Measurements from ENCODE around the gene SLC23A1.
"Not testable (repeated sequence)": the region's sequence is repeated elsewhere in the genome, so short reads cannot be mapped to it uniquely, and the experiment has no call there.

SLC23A1 gene

DNA sequence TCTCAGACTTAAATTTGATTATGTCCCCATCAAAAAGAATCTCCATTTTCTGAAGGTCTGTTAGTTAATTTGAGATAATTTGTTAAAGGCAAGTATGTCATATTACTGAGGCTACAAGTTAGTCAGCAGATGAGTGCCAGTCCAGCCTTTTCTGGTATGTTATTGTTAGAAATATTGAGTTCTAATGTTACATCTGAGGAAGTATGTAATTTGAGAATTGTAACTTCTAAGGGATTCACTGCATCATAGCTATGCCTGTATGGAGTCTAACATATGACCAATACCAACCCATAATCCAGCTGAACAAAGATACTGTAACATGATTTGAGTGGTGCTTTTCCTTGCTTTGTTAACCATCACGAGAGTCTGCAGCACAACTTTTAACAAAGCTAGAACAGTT is 13.9 kb downstream of the SLC23A1 start:
- no peak for DNase-seq (ENCODE audit: low read depth)

DNA sequence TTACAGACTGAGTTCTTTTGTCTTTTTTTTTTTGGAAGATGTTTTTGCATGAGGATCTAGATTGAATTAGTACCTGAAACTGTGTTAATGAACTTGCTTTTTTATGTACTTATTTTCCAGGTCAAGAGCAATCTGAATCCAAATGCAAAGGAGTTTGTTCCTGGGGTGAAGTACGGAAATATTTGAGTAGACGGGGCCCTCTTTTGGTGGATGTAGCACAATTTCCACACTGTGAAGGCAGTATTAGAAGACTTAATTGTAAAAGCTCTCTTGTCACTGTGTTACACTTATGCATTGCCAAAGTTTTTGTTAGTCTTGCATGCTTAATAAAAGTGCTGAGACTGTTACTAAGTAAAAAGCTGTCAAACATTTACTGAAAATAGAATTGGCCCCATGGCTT is 14.5 kb downstream of the SLC23A1 start:
- no peak for DNase-seq (ENCODE audit: low read depth)

DNA sequence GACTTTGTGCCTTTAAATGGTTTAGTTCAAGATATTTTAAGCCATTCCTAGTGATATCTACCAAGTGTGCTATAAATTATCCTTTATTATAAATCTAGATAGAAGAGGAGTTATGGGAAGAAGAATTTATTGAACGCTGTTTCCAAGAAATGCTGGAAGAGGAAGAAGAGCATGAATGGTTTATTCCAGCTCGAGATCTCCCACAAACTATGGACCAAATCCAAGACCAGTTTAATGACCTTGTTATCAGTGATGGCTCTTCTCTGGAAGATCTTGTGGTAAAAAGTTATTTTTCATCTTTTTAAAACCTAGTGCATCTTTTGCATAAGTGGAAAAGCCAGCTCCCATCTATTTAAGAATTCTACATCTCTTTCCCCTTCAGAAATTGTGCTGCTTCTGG is 18.6 kb downstream of the SLC23A1 start:
- DNase-seq (ENCODE audit: low read depth), result no peak

DNA sequence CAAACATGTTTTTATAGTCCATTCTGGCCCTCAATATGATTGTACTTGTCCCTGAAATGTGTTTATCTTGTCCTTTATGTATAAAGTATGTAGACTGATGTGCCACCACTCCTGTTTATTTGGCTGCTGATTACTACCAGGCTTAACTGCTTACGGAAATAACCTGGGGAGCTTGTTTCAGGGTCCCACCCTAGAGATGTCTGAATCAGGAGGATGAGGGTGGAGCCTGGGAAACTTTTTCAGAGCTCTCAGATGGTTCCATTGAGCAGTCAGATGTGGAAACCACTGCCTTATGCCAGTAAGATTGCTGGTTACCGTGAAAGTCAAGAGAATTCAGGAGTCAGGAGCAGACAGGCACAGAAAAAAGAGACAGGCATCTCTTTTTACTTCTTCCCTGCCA is 19.2 kb downstream of the SLC23A1 start:
- no peak for DNase-seq (ENCODE audit: low read depth)

DNA sequence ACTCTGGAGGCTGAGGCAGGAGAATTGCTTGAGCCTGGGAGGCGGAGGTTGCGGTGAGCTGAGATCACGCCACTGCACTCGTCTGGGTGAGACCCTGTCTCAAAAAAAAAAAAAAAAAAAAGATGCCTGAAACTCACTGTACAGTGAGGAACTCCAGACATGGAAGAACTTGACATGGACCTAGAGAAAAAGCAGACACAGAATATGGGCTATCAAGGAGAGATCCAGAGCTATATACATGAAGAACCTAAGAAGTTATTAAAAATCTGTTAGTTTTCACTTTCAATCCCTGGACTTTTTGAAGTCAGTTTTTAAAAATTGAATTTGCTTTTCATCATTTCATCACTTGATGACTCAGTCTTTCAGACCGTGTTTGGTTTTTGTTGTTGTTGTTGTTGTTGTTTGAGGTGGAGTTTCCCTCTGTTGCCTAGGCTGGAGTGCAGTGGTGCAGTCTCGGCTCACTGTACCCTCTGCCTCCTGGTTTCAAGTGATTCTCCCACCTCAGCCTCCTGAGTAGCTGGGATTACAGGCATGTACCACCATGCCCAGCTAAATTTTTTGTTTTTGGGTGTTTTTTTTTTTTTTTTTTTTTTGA is 21.2 kb downstream of the SLC23A1 start:
- no peak for DNase-seq (ENCODE audit: low read depth)

DNA sequence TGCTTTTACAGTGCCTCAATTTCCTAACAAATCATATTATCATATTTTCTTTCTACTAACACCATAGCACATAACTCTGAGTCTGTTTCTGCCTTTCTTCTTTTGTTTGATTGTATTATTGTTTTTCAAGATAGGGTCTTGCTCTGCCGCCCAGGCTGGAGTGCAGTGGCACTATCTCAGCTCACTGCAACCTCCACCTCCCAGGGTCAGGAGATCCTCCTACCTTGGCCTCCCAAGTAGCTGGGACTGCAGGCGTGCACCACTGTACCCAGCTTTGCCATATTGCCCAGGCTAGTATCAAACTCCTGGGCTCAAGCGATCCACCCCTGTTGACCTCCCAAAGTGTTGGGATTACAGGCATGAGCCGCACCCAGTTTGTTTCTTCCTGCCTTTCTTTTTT is 22.7 kb downstream of the SLC23A1 start:
- DNase-seq (ENCODE audit: low read depth), result no peak

DNA sequence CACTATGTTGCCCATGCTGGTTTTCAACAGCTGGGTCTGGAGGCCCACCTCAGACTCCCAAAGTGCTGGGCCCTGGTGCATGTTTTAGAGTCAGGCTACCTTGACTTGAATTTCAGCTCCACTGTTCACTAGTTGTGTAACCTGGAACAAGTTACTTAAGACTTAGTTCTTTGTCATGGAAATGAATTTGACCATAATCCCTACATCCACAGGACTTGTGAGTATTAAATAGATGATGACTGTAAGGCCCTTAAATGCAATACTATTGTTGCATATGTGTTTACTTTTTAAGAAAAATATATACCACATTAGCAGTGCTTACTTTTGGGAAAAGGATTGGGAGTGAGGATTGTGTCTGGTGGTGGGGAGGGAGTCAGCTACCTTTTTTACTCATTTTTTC is 25.0 kb downstream of the SLC23A1 start:
- no peak for DNase-seq (ENCODE audit: low read depth)

DNA sequence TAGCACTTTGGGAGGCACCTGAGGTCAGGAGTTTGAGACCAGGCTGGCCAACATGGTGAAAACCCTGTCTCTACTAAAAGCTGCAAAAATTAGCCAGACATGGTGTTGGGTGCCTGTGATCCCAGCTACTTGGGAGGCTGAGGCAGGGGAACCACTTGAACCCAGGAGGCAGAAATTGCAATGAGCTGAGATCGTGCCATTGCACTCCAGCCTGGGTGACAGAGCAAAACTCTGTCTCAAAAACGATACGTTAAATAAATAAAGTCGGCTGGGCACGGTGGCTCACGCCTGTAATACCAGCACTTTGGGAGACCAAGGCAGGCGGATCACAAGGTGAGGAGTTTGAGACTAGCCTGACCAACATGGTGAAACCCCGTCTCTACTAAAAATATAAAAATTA is 27.2 kb downstream of the SLC23A1 start:
- DNase-seq (ENCODE audit: low read depth), result not testable (repeated sequence)

DNA sequence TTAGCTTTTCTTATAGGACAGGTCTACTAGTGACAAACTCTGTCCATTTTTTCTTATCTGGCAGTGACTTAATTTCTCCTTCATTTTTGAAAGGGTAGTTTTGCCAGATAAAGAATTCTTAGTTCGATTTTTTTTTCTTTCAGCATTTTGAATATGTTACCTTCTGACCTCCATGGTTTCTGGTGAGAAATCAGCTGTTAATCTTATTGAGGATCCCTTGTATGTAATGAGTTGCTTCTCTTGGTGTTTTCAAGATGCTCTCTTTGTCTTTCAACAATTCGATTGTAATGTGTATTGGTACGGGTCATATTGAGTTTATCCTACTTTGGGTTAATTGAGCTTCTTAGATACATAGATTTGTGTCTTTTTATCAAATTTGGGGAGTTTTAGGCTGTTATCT is 28.9 kb downstream of the SLC23A1 start:
- DNase-seq (ENCODE audit: low read depth), result no peak

DNA sequence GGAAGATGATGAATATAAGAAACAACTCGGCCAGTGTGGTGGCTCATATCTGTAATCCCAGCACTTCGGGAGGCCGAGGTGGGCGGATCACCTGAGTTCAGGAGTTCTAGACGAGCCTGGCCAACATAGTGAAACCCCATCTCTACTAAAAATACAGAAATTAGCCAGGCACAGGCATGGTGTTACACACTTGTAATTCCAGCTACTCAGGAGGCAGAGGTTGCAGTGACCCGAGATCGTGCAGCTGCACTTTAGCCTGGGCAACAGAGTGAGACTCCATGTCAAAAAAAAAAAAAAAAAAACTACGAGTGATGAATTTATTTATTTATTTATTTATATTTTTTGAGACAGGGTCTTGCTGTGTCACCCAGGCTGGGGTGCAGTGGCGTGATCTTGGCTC is 35.2 kb downstream of the SLC23A1 start:
- not testable (repeated sequence) for DNase-seq (ENCODE audit: low read depth)

DNA sequence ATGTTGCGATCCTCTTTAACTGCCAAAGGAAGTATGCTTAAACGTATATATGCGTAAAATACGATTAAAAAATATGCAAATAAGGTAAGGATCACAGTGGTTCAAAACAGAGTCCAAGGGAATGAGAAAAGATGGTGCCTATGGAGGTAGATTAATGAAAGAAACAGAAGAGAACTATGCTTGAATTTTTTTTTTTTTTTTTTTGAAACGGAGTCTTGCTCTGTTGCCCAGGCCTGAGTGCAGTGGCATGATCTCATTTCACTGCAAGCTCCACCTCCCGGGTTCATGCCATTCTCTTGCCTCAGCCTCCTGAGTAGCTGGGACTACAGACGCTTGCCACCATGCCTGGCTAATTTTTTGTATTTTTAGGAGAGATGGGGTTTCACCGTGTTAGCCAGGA is 37.7 kb downstream of the SLC23A1 start:
- not testable (repeated sequence) for DNase-seq (ENCODE audit: low read depth)

DNA sequence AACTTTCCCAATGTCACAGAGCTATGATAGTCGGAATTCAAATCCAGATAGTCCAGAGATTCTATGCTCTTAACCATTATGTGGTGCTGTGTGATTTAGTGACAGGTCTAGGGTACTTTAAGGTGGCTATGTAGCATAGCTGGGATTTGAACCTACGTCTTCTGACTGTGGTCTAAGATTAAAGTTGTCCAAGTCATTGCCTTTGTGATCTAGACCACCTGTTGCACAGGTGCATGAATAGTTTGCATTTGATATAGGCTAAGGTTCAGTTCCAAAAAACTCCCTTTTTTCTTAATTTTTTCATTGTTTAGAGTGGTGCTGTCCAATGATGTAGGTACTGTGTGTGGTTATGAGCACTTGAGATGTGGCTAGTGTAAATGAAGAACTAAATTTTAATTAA is 38.9 kb downstream of the SLC23A1 start:
- DNase-seq (ENCODE audit: low read depth), result no peak

DNA sequence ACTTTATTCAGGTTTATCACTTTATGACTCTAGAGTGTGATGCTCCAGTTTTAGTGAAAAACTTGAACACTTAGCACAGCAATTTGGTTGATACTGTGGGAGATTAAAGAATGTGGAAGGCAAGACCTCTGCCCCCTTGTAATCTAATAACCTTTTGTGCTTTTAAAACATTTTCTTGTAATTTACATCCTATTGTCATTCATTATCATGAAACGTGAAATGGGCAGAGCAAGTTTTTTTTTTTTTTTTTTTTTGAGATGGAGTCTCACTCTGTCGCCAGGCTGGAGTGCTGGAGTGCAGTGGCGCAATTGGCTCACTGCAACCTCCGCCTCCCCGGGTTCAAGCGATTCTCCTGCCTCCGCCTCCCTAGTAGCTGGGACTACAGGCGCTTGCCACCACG is 39.6 kb downstream of the SLC23A1 start:
- DNase-seq (ENCODE audit: low read depth), result no peak

DNA sequence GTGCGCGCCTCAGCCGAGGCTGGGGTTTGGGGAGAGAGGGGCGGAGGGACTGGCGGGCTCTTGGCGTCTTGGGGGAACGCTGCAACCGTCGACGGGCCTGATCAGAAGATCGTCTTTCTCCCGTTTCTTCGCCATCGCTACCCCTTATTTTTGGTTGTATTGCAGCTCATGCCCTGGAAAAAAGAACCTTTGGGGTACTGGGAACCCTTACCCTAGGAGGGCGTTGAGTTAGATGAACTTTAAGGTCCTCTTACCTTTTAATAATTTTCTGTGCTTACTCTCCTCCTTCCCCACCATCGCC is 40.7 kb downstream of the SLC23A1 start:
- DNase-seq (ENCODE audit: low read depth), result no peak

DNA sequence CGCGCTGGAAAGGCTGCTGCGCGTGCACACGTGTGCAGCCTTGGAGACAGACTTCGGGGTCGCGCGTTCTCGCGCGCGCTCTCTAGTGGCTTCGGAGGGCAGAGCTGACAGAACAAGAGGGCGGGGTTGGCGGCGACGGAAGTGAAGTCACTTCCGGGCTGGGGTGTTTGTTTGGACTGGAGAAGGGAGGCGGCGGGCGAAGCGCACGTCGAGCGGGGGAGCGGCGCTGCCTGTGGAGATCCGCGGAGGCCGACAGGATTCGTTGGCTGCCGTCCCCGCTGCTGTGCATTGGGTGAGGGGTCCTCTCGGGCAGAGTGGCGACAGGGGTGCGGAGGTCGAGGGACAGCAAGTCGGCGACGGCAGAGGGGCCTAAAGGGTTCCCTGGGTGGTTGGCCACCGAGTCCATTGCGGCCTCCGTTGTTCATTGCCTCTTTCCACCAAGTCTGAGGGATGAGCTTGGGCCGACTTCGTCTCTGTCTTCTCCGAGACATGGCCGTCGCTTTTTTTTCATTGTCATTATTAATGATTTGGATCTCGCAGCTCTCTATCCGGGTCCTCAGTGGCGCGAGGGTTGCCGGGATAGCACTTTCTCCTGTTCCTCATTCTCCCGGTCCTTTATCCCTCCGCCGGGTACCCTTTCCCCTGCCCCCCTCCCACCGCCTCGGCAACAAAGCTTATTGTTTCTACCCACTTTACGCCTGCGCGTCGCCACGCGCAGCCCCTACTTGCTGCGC is 41.2 kb downstream of the SLC23A1 start, which contains the start of gene PAIP2:
PAIP2 (plus strand) TSS at position 166 of the 734 bp plus-strand sequence. CDS start 21,931 bp downstream, outside the sequence.
- DNase-seq (ENCODE audit: low read depth), result peak; percentile 96

DNA sequence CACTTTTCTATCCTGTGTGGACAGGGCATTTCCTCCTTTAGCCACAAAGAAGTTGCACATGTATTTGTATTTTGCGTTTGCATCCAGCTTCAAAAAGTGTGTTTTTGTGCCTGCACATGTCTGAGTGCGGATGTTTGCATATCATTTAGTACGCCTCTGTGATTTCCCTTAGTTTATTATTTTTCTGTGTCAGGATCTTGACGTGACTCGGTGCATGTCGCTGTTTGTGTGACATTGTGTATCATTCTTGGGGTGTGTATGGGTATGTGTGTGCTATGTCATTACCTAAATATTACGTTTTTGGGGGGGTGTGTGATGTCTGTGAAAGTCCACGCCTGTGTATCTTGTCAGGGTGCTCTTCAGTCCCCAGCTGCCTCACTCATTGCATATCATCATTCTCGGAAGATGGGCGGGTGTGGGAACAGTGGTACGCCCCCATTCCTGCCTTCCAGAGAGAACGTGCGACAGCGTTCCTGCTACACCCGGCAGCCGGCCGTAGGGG is 41.9 kb downstream of the SLC23A1 start:
- DNase-seq (ENCODE audit: low read depth), result no peak

DNA sequence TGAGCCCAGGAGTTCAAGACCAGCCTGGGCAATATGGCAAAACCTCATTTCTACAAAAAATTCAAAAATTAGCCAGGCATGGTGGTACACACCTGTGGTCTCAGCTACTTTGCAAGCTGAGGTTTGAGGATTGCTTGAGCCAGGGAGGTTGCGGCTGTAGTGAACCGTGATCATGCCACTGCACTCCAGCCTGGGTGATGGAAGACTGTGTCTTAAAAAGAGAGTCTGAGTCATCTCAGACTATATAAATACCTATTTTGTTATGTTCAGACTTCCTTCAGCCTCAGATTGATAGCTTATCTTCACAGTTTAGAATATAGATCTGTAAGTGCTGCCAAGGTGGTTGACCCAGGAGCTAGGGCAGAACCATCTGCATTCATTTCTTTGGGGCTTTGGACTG is 43.0 kb downstream of the SLC23A1 start:
- no peak for DNase-seq (ENCODE audit: low read depth)

DNA sequence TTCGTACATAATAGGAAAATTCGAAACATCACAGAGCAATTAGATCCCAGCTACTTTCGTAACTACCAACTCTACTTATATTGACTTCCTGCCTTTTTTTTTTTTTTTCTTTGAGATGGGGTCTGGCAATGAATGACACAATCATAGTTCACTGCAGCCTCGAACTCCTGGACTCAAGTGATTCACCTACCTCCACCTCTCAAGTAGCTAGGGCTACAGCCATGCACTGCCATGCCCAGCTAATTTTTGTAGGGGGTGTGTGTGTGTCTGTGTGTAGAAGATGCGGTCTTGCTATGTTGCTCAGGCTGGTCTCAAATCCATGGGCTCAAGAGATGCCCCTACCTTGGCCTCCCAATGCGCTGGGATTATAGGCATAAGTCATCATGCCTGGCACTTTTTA is 47.3 kb downstream of the SLC23A1 start:
- DNase-seq (ENCODE audit: low read depth), result no peak

All from activated T-helper 1 cell treated with Interleukin-2 at 50 U/mL for 16 hours (primary cell).